CD4-positive, alpha-beta T cell treated with Interleukin-4 for 1 hour (primary cell): ENCODE data around the gene TAF1C.
"Not testable (repeated sequence)": the region's sequence is repeated elsewhere in the genome, so short reads cannot be mapped to it uniquely, and the experiment has no call there.

Source experiments
- DNase-seq, 2 donors: peaks; one replicate each; pipeline ENCODE4 v3.0.0-alpha.2; 2020 to 2022

TAF1C gene

GRCh38 chr16:84207251-84207650 is 20.4 kb upstream of the TAF1C start:
- DNase-seq, result no peak

DNA sequence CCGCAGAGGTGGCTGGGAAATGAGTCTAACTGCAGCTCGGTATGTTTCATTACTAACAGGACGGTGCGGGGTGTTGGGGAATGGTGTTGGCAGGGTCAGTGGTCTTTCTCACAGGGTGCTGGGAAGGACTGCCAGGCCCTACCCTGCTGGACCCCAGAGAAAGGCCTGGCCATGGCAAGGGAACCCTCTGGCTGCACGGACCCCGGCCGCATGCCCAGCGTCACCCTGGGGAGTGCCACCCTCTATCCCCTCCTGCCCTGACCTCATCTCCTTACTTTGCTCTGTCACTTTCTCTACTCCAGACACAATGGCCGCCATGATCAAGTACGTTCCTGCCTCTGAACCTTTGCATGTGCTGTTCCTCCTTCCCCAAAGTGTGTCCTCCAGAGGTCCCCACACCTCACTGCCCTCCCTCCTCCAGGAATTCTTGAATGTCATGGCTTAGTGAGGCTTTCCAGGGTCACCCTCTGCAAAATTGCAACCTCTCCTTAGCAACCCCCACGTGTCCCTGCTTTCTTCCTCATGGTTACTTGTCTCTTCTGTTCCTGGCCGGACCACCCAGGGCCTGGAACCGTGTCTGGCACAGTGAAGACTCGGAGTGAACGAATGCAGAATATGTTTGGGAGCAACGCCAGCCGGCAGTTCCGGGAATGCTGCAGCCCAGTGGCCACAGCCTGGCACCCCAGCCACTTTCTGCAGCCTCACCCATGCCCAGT is 19.3 kb upstream of the TAF1C start:
- DNase-seq, result no peak

DNA sequence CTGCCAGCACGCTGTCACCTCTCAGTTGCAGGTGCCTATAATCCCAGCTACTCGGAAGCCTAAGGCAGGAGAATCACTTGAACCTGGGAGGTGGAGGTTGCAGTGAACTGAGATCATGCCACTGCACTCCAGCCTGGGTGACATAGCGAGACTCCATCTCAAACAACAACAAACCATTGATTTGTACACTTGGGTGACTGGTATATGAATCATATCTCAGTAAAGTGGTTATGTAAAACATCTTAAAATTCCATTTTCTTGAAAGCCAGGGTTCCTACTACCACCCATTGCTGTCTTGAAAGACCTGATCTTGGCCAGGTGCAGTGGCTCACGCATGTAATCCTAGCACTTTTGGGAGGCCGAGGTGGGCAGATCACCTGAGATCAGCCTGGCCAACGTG is 18.3 kb upstream of the TAF1C start:
- DNase-seq, result not testable (repeated sequence)

GRCh38 chr16:84204551-84204950 is 17.7 kb upstream of the TAF1C start:
- DNase-seq, result not testable (repeated sequence)

GRCh38 chr16:84199861-84200260 is 13.0 kb upstream of the TAF1C start:
- DNase-seq, result peak; percentile 22 to 44

- no peak for DNase-seq
Measured at GRCh38 chr16:84199097-84199496, 12.2 kb upstream of the TAF1C start.

GRCh38 chr16:84198401-84198800 is 11.5 kb upstream of the TAF1C start:
- DNase-seq, result no peak

GRCh38 chr16:84197466-84198128 is 10.7 kb upstream of the TAF1C start:
- no peak for DNase-seq

GRCh38 chr16:84196727-84197394 is 10.0 kb upstream of the TAF1C start:
- DNase-seq, result no peak

GRCh38 chr16:84196101-84196500 is 9.2 kb upstream of the TAF1C start:
- DNase-seq, result no peak

- DNase-seq, result no peak
Measured at GRCh38 chr16:84195201-84196093, 8.6 kb upstream of the TAF1C start.

GRCh38 chr16:84194470-84195200 is 7.8 kb upstream of the TAF1C start:
- DNase-seq, result peak; percentile 15 to 42

DNA sequence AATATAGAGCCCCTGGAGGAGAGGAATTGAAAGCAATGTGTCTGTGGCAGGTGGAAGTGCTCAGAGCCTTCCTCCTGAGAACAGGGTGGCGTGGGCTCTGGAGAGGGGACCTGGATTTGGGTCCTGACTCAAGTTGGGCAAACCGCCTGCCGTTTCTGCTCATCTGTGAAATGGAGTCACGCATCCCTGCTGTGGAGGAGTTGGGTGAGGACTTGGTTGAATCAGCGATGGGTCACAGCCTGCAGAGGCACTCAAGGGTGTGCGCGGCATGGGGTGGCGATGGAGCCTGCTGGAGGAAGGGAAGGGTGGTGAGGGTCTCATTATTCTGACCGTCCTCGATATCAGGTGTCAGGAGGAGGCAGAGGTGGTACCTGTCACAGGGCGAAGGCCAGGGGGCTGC is 7.2 kb upstream of the TAF1C start:
- no peak for DNase-seq

GRCh38 chr16:84193480-84193879 is 6.6 kb upstream of the TAF1C start:
- DNase-seq, result peak in 1 of 2 donors; percentile 11

DNA sequence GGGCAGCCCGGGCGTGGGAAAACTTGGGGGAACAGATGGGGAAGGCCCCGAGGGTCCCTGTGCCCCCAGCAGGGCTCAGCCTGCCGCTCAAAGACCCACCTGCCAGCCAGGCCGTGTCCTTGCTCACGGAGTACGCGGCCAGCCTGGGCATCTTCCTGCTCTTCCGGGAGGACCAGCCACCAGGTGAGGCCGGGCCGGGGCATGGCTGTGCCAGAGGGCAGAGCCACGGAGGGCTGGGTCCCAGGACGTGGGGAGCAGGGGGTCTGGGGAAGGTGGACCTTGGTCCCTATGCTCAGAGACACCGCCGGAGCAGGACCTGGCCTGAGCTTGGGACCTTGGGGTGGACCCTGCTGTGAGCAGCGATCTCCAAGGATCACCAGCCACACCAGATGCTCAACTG is 4.6 kb upstream of the TAF1C start:
- no peak for DNase-seq

DNA sequence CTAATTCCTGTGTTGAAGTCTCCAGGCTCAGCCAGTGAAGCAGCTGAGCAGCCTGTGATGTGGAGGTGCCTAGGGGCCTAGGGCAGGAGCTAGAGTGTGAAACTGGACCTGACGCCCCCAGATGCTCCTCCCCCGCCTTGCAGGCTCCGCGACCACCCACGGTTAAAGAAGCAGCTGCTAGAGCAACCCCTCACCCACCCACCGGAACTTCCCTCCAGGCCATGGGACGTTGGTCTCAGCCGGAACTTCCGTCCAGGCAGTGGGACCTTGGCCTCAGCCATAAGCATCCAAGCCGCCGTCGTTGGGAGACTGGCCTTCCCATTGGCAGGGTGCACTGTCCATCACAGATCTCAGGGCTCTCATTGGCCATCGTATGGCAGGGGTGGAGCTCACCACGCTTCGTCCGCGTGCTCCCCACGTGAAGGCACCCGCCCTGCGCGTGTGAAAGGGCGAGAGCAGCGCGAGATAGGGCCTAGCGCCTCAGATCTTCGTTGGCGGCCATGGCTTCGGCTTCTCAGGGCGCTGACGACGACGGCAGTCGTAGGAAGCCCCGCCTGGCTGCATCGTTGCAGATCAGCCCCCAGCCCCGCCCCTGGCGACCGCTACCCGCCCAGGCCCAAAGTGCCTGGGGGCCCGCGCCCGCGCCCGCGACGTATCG is 4.0 kb upstream of the TAF1C start, which contains the start of gene ADAD2:
Gene ADAD2 (plus strand): TSS at position 427 of the 658 bp plus-strand sequence. CDS start 74 bp downstream, at position 501.
- DNase-seq, result no peak

- DNase-seq, result no peak
Measured at GRCh38 chr16:84184775-84185174, 2.1 kb downstream of the TAF1C start.

DNA sequence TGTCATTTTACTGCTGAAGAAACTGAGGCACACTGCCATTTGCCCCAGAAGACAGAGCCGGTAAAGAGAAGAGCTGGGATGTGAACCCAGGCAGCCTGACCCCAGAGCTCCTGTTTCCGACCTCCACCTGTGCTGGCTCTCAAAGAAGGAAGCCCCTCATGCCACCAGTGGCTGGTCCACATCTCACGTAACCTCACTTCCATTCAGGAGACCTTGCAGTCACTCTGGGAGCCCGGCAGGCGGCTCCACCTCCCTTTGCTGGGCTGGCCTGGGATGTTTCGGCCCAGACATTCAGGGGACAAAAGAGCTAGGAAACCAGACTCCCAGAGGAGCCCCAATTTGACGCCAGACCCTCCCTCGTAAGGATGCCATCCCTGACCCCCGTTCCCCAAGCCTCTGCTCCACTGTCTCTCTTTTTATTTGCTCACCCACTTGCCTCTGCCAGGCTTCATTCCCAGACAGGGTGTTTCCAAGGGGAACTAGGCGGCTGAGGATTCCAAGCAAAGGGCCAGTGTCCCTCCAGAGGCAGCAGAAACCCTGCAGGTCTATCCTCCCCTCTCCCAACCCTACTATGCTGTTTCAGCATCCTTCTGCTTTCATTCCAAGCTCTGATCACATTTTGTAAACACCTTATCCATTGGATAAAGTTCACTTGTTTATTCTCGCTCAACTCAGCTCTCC is 2.8 kb downstream of the TAF1C start:
- no peak for DNase-seq

DNA sequence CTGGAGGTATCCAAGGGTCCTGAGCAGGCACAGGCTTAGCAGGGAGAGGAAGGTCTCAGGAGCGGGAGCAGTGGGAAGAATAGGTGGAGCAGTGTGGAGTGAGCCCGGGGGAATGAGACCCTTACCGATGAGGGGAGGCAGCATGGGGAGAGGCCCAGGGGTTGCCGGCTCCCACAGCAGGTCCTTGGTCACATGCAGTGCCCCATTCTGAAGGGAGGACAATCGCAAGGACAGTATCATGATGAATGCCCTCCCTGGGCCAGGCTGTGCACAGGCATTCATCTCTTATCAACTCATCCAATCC is 3.3 kb downstream of the TAF1C start:
- DNase-seq, result no peak

- DNase-seq, result no peak
Measured at GRCh38 chr16:84182680-84183571, 3.9 kb downstream of the TAF1C start.
